PC-9 (cell line): ENCODE data around the gene NDUFS5. TPM values are rescaled to one million over a fixed set of nuclear protein-coding genes. Genes with fewer than 3 reads are reported as not detected.

Experiments
- BruUV-seq: library from RNA; stranded (reverse); fragments of 400-500 nt; replicated peaks from 2 replicates; lab custom pipeline; 2021; lab: Mats Ljungman, UMichigan
- CTCF ChIA-PET: fragments of 300-600 bp; sonication (Branson Sonifier 250); formaldehyde crosslinking; loops from one replicate; lab custom pipeline; 2022; ENCODE audit warnings: antibody characterized with exemption; lab: Charles Lee
- POLR2A ChIA-PET: fragments of 300-600 bp; sonication (Branson Sonifier 250); formaldehyde crosslinking; loops from one replicate; lab custom pipeline; 2022; ENCODE audit warnings: antibody characterized with exemption; ENCODE audit not compliant: unreplicated experiment; lab: Charles Lee
- DNase-seq, 2 experiments: peaks; one replicate each; pipeline versions ENCODE4 v3.0.0 to v3.0.0-alpha.2; 2015 to 2022; ENCODE audit warnings: mixed read lengths in 1 of 2
- H2AFZ ChIP-seq: fragments of 200-600 bp; sonication (generic); 2 replicates; pipeline ENCODE4 v1.8.1; 2017; ENCODE audit warnings: antibody characterized with exemption
- H3F3A ChIP-seq: fragments of 200-600 bp; sonication (generic); 2 replicates; pipeline ENCODE4 v1.8.1; 2017; ENCODE audit warnings: antibody characterized with exemption, mild to moderate bottlenecking, low read depth; ENCODE audit not compliant: insufficient read depth
- H3K27ac ChIP-seq: fragments of 200-600 bp; sonication (generic); 2 replicates; pipeline ENCODE4 v1.6.1; 2016; ENCODE audit warnings: mixed run types
- H3K27me3 ChIP-seq: fragments of 200-600 bp; sonication (generic); 2 replicates; pipeline ENCODE4 v1.6.1; 2016; ENCODE audit warnings: low read depth, mixed run types; ENCODE audit not compliant: insufficient read depth
- H3K36me3 ChIP-seq: fragments of 200-600 bp; sonication (generic); 2 replicates; pipeline ENCODE4 v1.6.1; 2016; ENCODE audit warnings: low read depth, mixed run types
- H3K4me1 ChIP-seq: fragments of 200-600 bp; sonication (generic); replicated peaks from 2 replicates; pipeline ENCODE4 v1.6.1; 2016; ENCODE audit warnings: mixed run types; ENCODE audit not compliant: insufficient read depth
- H3K4me2 ChIP-seq: fragments of 200-600 bp; sonication (generic); 2 replicates; pipeline ENCODE4 v1.6.1; 2017; ENCODE audit warnings: mixed run types
- H3K4me3 ChIP-seq: fragments of 200-600 bp; sonication (generic); 2 replicates; pipeline ENCODE4 v1.6.1; 2016; ENCODE audit warnings: mixed run types
- H3K79me2 ChIP-seq: fragments of 200-600 bp; sonication (generic); 2 replicates; pipeline ENCODE4 v1.6.1; 2017; ENCODE audit warnings: low read depth, mixed run types
- H3K9me2 ChIP-seq: fragments of 200-600 bp; sonication (generic); 2 replicates; pipeline ENCODE4 v1.8.1; 2017; ENCODE audit warnings: mild to moderate bottlenecking; ENCODE audit not compliant: insufficient read depth
- H3K9me3 ChIP-seq: fragments of 200-600 bp; sonication (generic); 2 replicates; pipeline ENCODE4 v1.8.1; 2016; ENCODE audit warnings: low read depth; ENCODE audit not compliant: insufficient read depth
- H4K20me1 ChIP-seq: fragments of 200-600 bp; sonication (generic); 2 replicates; pipeline ENCODE4 v1.8.1; 2017; ENCODE audit not compliant: insufficient read depth
- EZH2 ChIP-seq: fragments of 200-600 bp; sonication (generic); IDR thresholded peaks from 2 replicates; pipeline ENCODE4 v1.8.0; 2017; ENCODE audit warnings: antibody characterized with exemption, low read depth
- intact Hi-C: fragments of 100-400 bp; cut with micrococcal nuclease; formaldehyde crosslinking; loops from one replicate; pipeline ENCODE4 v1.10.0; 2022; ENCODE audit not compliant: unreplicated experiment
- total RNA-seq: library from RNA; stranded (reverse); gene quantifications from 2 replicates; pipeline ENCODE4 v1.2.3, GENCODE V29; 2021
- TF ChIP-seq, protein P1 (sequence below): fragments of 200-600 bp; sonication (generic); conservative IDR thresholded peaks from 2 replicates; pipeline ENCODE4 v1.6.1; 2017; ENCODE audit warnings: mixed run types, antibody characterized with exemption, mild to moderate bottlenecking, moderate library complexity

The NDUFS5 gene
- total RNA-seq, 1 experiment from 2014 or later, result 498 TPM

DNA sequence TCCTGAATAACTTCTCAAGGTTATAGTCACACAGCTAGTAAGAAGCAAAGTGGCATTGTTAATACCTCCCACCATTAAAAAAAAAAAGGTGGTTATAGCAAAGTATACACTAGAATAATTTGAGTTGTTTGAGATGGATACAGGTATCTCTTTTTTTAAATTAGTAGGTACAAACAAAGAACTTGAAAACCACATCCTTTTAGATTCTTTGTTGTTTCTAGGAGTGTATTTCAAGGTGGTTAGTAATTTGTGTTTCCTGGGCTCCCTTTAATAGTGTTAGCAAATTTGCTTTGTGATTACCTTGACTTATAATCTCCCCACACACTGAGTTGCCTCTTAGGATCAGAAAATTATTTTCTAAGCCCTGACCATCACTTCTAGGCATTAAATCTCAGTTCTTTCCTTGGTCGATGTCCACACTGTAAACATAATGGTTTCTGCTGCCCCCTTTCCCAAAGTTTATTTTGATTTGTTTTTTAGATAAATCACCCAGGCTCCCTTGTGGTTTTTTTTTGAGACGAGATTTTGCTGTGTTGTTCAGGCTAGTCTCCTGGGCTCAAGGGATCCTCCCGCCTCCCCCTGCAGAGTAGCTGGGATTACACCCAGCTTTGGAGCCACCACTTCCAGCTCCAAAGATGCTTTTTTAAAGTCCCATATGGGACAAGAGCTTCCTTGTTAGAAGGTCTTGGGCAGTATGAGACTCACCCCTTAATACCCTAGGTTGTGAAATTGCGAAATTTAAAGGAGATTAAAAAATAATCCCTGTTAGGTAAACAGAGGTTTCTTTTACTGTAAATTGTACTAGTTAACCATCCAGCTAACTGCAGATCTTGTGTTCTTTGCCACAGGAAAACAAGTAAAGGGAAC lies 28.9 kb upstream of the NDUFS5 start:
- intact Hi-C loops, result no loop called here
- no peak overlapping the region for H2AFZ ChIP-seq
- H4K20me1 ChIP-seq, result peaks cover 85% of the 10 kb centered on the region
- no peaks in the 10 kb centered on the region for H3K9me2 ChIP-seq
- ChIA-PET POLR2A (interaction anchor here (0.6 kb wide), 1 partner anchor 32 kb away, joined by 5 read pairs; no protein-coding TSS in a partner anchor), CTCF (interaction anchor here (1.0 kb wide), 1 partner anchor 33 kb away, joined by 3 read pairs; no protein-coding TSS in a partner anchor)
- H3K4me1 ChIP-seq, result peaks cover 7% of the 10 kb centered on the region; the same call in 1 of the 2 replicates
- no peaks in the 10 kb centered on the region for H3K27me3 ChIP-seq
- H3K4me3 ChIP-seq, result no peak overlapping the region
- no peak overlapping the region for H3K27ac ChIP-seq
- H3K4me2 ChIP-seq, result no peak overlapping the region
- no peaks in the 10 kb centered on the region for H3K9me3 ChIP-seq
- H3F3A ChIP-seq, result peaks cover 31% of the 10 kb centered on the region
- no peak for DNase-seq
- peaks cover 77% of the 10 kb centered on the region for H3K79me2 ChIP-seq
- TF ChIP-seq EZH2, result no peak
- TF ChIP-seq, protein P1, sequence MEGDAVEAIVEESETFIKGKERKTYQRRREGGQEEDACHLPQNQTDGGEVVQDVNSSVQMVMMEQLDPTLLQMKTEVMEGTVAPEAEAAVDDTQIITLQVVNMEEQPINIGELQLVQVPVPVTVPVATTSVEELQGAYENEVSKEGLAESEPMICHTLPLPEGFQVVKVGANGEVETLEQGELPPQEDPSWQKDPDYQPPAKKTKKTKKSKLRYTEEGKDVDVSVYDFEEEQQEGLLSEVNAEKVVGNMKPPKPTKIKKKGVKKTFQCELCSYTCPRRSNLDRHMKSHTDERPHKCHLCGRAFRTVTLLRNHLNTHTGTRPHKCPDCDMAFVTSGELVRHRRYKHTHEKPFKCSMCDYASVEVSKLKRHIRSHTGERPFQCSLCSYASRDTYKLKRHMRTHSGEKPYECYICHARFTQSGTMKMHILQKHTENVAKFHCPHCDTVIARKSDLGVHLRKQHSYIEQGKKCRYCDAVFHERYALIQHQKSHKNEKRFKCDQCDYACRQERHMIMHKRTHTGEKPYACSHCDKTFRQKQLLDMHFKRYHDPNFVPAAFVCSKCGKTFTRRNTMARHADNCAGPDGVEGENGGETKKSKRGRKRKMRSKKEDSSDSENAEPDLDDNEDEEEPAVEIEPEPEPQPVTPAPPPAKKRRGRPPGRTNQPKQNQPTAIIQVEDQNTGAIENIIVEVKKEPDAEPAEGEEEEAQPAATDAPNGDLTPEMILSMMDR, result no peak
- BruUV-seq, result no TSS peak
- peaks cover 45% of the 10 kb centered on the region for H3K36me3 ChIP-seq

DNA sequence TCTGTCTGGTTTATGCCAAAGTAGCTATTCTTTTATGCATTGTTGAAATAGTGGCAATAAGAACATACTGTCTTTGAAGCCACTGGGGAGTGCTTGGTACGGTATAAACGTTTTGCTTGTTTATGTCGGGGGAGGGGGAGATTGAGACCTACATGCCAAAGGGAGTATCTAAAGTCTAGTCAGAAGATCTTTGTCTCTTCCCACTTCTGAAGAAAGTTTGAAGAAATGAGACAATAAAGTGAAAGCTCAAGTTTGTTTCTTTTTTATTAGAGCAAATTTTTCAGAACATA lies 28.3 kb upstream of the NDUFS5 start:
- no peaks in the 10 kb centered on the region for H3K27me3 ChIP-seq
- H3K4me1 ChIP-seq, result peaks cover 4% of the 10 kb centered on the region; the same call in 1 of the 2 replicates
- H3K4me2 ChIP-seq, result no peak overlapping the region
- CTCF ChIA-PET, result interaction anchor here (1.0 kb wide), 1 partner anchor 34 kb away, joined by 3 read pairs; no protein-coding TSS in a partner anchor
- H2AFZ ChIP-seq, result no peak overlapping the region
- BruUV-seq, result no TSS peak
- no peak for TF ChIP-seq EZH2
- TF ChIP-seq, protein P1, result no peak
- H3K79me2 ChIP-seq, result peaks cover 71% of the 10 kb centered on the region
- intact Hi-C loops, result no loop called here
- H3K36me3 ChIP-seq, result peaks cover 50% of the 10 kb centered on the region
- H3K9me2 ChIP-seq, result no peaks in the 10 kb centered on the region
- H3K4me3 ChIP-seq, result no peak overlapping the region
- POLR2A ChIA-PET, result interaction anchor here (0.6 kb wide), 1 partner anchor 32 kb away, joined by 5 read pairs; no protein-coding TSS in a partner anchor
- peaks cover 31% of the 10 kb centered on the region for H3F3A ChIP-seq
- no peaks in the 10 kb centered on the region for H3K9me3 ChIP-seq
- H3K27ac ChIP-seq, result no peak overlapping the region
- peaks cover 79% of the 10 kb centered on the region for H4K20me1 ChIP-seq
- DNase-seq, result no peak

DNA sequence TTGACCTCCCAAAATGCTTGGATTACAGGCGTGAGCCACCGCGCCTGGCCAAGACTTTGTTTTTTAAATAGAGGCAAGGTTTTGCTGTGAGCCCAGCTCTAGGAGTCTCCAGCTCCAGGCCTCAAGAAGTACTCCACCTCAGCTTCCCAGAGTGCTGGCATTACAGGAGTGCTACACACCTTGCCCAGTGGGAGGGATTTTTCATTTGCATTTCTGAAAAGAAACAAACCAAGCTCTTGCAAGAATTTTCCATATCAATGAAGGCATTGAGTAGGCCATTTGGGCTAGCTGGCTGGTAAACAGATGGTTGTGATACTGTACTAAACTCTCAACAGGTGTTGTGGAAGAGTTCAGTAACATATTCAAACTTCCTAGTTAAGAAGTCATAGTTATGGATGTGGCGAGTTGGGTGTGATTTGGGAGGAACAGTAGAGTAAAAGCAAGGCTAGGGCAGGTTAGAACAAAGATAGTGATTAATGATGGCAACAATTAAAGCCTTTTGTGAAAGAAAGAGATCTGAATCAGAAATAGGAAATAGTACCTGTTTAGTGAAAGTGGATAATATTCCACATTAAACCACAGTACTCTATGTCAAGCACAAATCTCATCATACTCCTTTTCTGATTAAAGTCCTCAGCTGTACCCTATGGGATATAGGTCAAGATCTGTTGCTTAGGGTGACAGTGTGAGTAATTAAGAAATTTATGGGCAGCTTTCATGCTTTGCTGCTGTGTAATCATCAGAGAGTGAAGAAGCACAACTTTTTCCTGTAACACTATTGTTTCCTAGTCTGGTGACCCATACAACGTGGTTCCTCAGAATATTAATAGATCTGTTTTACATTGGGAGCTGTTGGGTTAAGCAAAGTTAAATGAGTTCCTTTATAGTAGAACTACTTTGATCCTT lies 24.4 kb upstream of the NDUFS5 start:
- peaks cover 40% of the 10 kb centered on the region for H4K20me1 ChIP-seq
- CTCF ChIA-PET, result interaction anchor here (0.7 kb wide), 1 partner anchor 84 kb away, joined by 3 read pairs; no protein-coding TSS in a partner anchor
- POLR2A ChIA-PET, result interaction anchor here (0.6 kb wide), 1 partner anchor 31 kb away, joined by 11 read pairs; no protein-coding TSS in a partner anchor
- TF ChIP-seq, protein P1, result no peak
- no peak for TF ChIP-seq EZH2
- no peak for DNase-seq
- no peaks in the 10 kb centered on the region for H3K27me3 ChIP-seq
- no peaks in the 10 kb centered on the region for H3K9me3 ChIP-seq
- peaks cover 39% of the 10 kb centered on the region for H3F3A ChIP-seq
- no peaks in the 10 kb centered on the region for H3K9me2 ChIP-seq
- H3K79me2 ChIP-seq, result peaks cover 33% of the 10 kb centered on the region
- peaks cover 66% of the 10 kb centered on the region for H3K36me3 ChIP-seq
- no peaks in the 10 kb centered on the region for H3K4me1 ChIP-seq
- no peak overlapping the region for H3K4me2 ChIP-seq
- intact Hi-C loops, result no loop called here
- H2AFZ ChIP-seq, result no peak overlapping the region
- no TSS peak for BruUV-seq
- no peak overlapping the region for H3K27ac ChIP-seq
- H3K4me3 ChIP-seq, result no peak overlapping the region
